ENCODE data around the gene PHLDA3. TPM values are rescaled to one million over a fixed set of nuclear protein-coding genes. Genes with fewer than 3 reads are reported as not detected.

PHLDA3 gene
- total and polyA plus RNA-seq, 3 experiments from 2014 or later = 1.0 to 22.7 (median 18.6) TPM

- Histone ChIP-seq H3K4me3 (ENCODE audit: low read length) (no peak overlapping the region), H3K27ac (ENCODE audit: low read depth, low read length) (no peak overlapping the region), H3K9me3 (ENCODE audit: low read length) (no peaks in the 10 kb centered on the region), H3K4me1 (ENCODE audit: insufficient read depth, low read length) (no peaks in the 10 kb centered on the region), H3K27me3 (ENCODE audit: insufficient read depth, low read length, poor library complexity, severe bottlenecking) (no peaks in the 10 kb centered on the region), H3K36me3 (ENCODE audit: insufficient read depth, low read length) (no peaks in the 10 kb centered on the region)
- Mint-ChIP-seq H3K9me3 (no peaks in the 10 kb centered on the region), H3K4me3 (no peak overlapping the region), H3K36me3 (no peaks in the 10 kb centered on the region), H3K4me1 (no peaks in the 10 kb centered on the region), H3K27me3 (peaks cover 14 to 26% of the 10 kb centered on the region in 2 donors), H3K27ac (no peak overlapping the region)
- CTCF ChIA-PET = interaction anchor here (2.7 kb wide), 1 partner anchor 16 kb away, joined by 8 read pairs; no protein-coding TSS in a partner anchor
- POLR2A ChIA-PET = no interaction called here
- no peak for DNase-seq
Observed at GRCh38 chr1:201463071-201463552, 5.9 kb downstream of the PHLDA3 start.

- H3K27ac ChIP-seq (ENCODE audit: low read depth, low read length) = peak overlapping the region; percentile 35
- H3K9me3 ChIP-seq (ENCODE audit: low read length) = no peaks in the 10 kb centered on the region
- H3K27me3 ChIP-seq (ENCODE audit: insufficient read depth, low read length, poor library complexity, severe bottlenecking) = no peaks in the 10 kb centered on the region
- ChIA-PET POLR2A (no interaction called here), CTCF (interaction anchor here (2.7 kb wide), 1 partner anchor 14 kb away, joined by 8 read pairs; no protein-coding TSS in a partner anchor)
- H3K36me3 ChIP-seq (ENCODE audit: insufficient read depth, low read length) = no peaks in the 10 kb centered on the region
- no peak overlapping the region for H3K4me3 ChIP-seq (ENCODE audit: low read length)
- no peak for DNase-seq
- Mint-ChIP-seq H3K27ac (no peak overlapping the region), H3K4me3 (no peak overlapping the region), H3K4me1 (no peaks in the 10 kb centered on the region), H3K36me3 (no peaks in the 10 kb centered on the region), H3K27me3 (peaks cover 10 to 23% of the 10 kb centered on the region in 2 donors), H3K9me3 (no peaks in the 10 kb centered on the region)
- no peaks in the 10 kb centered on the region for H3K4me1 ChIP-seq (ENCODE audit: insufficient read depth, low read length)
Observed at GRCh38 chr1:201461645-201462441, 7.1 kb downstream of the PHLDA3 start.

DNA sequence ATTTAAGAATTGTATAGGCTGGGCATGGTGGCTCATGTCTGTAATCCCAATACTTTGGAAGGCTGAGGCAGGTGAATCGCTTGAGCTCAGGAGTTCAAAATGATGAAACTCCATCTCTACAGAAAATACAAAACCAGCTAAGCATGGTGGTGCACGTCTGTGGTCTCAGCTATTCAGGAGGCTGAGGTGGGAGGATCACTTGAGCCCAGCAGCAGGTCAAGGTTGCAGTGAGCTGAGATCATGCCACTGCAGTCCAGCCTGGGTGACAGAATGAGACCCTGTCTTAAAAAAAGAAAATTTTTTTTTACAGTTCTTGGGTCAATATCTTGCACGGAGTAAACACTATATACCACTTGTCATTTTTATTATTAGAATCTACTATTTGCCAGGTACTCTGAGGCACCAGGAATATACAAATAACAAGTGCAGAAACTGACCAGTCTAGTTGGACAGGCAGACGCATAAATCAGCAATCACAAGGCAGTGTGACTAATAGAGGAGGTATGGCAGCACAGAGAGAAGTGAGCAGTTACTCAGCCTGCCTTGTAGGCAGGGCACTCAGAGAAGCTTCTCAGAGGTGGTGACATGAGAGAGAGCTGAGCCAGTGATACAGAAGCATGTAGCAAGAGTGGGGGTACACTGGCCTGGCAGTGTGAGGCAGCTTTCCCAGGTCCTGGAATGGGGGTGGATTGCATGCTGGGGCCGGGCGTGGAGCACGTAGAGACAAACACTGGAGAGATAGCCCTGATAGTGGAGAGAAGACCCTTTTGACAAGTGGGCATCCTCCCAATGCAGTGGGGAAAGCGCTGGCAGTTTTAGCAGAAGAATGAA is 8.0 kb downstream of the PHLDA3 start:
- DNase-seq = no peak

DNA sequence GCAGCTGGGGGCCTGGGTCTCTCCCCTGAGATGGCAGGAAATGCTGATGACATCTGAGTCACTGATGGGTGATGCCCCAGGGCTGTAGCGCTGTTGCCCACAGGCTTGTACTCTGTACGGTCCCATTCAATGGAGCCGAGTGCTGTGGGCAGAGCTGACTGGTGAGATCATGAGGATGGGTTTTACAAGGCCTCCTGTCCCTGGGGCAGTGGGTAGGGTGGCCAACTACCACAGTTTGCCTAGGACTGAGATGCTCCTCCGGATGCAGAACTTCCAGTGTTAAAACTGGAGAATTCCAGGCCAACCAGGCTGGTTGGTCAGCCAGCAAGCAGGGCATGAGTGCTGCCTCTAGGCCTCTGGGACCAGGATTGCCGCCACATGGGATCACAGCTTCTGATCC is 9.2 kb downstream of the PHLDA3 start:
- ChIA-PET CTCF (interaction anchor here (1.6 to 2.1 kb wide), 2 partner anchors 12 to 22 kb away, joined by 4 to 9 read pairs; no protein-coding TSS in a partner anchor), POLR2A (no interaction called here)
- H3K27me3 ChIP-seq (ENCODE audit: insufficient read depth, low read length, poor library complexity, severe bottlenecking) = no peaks in the 10 kb centered on the region
- H3K27ac ChIP-seq (ENCODE audit: low read depth, low read length) = no peak overlapping the region
- no peak overlapping the region for H3K4me3 ChIP-seq (ENCODE audit: low read length)
- no peaks in the 10 kb centered on the region for H3K9me3 ChIP-seq (ENCODE audit: low read length)
- no peak for DNase-seq
- Mint-ChIP-seq H3K9me3 (no peaks in the 10 kb centered on the region), H3K36me3 (no peaks in the 10 kb centered on the region), H3K27me3 (peaks cover 8 to 13% of the 10 kb centered on the region in 2 donors), H3K4me3 (no peak overlapping the region), H3K4me1 (no peaks in the 10 kb centered on the region), H3K27ac (no peak overlapping the region)
- no peaks in the 10 kb centered on the region for H3K36me3 ChIP-seq (ENCODE audit: insufficient read depth, low read length)
- H3K4me1 ChIP-seq (ENCODE audit: insufficient read depth, low read length) = no peaks in the 10 kb centered on the region

More for the DNA sequence above, 8.0 kb downstream of the PHLDA3 start:
- Histone ChIP-seq H3K4me3 (ENCODE audit: low read length) (no peak overlapping the region), H3K27me3 (ENCODE audit: insufficient read depth, low read length, poor library complexity, severe bottlenecking) (no peaks in the 10 kb centered on the region), H3K27ac (ENCODE audit: low read depth, low read length) (peak overlapping the region; percentile 35), H3K4me1 (ENCODE audit: insufficient read depth, low read length) (no peaks in the 10 kb centered on the region), H3K36me3 (ENCODE audit: insufficient read depth, low read length) (no peaks in the 10 kb centered on the region), H3K9me3 (ENCODE audit: low read length) (no peaks in the 10 kb centered on the region)
- no peaks in the 10 kb centered on the region for H3K9me3 Mint-ChIP-seq
- H3K27me3 Mint-ChIP-seq = peaks cover 10 to 18% of the 10 kb centered on the region in 2 donors
- POLR2A ChIA-PET = no interaction called here
- H3K4me3 Mint-ChIP-seq = no peak overlapping the region
- CTCF ChIA-PET = interaction anchor here (2.1 to 2.7 kb wide), 2 partner anchors 13 to 21 kb away, joined by 4 to 8 read pairs; no protein-coding TSS in a partner anchor
- no peaks in the 10 kb centered on the region for H3K36me3 Mint-ChIP-seq
- no peak overlapping the region for H3K27ac Mint-ChIP-seq
- H3K4me1 Mint-ChIP-seq = no peaks in the 10 kb centered on the region

GRCh38 chr1:201459052-201459451 is 9.9 kb downstream of the PHLDA3 start:
- POLR2A ChIA-PET = no interaction called here
- Histone ChIP-seq H3K4me3 (ENCODE audit: low read length) (no peak overlapping the region), H3K27me3 (ENCODE audit: insufficient read depth, low read length, poor library complexity, severe bottlenecking) (no peaks in the 10 kb centered on the region), H3K36me3 (ENCODE audit: insufficient read depth, low read length) (no peaks in the 10 kb centered on the region), H3K27ac (ENCODE audit: low read depth, low read length) (no peak overlapping the region), H3K9me3 (ENCODE audit: low read length) (no peaks in the 10 kb centered on the region), H3K4me1 (ENCODE audit: insufficient read depth, low read length) (no peaks in the 10 kb centered on the region)
- no peak for DNase-seq
- Mint-ChIP-seq H3K36me3 (no peaks in the 10 kb centered on the region), H3K9me3 (no peaks in the 10 kb centered on the region), H3K4me3 (no peak overlapping the region), H3K27ac (no peak overlapping the region), H3K27me3 (peaks cover 8% of the 10 kb centered on the region in 2 donors), H3K4me1 (no peaks in the 10 kb centered on the region)
- CTCF ChIA-PET = interaction anchor here (1.6 to 2.1 kb wide), 2 partner anchors 11 to 23 kb away, joined by 4 to 9 read pairs; no protein-coding TSS in a partner anchor

GRCh38 chr1:201457508-201457960 is 11.5 kb downstream of the PHLDA3 start:
- Mint-ChIP-seq H3K27ac (no peak overlapping the region), H3K4me1 (no peaks in the 10 kb centered on the region), H3K4me3 (no peak overlapping the region), H3K9me3 (peaks cover 0 to 2% (median 0%) of the 10 kb centered on the region in 5 donors), H3K36me3 (no peaks in the 10 kb centered on the region), H3K27me3 (peaks cover 8 to 10% of the 10 kb centered on the region in 2 donors)
- H3K4me1 ChIP-seq (ENCODE audit: insufficient read depth, low read length) = no peaks in the 10 kb centered on the region
- H3K27ac ChIP-seq (ENCODE audit: low read depth, low read length) = no peak overlapping the region
- ChIA-PET POLR2A (no interaction called here), CTCF (interaction anchor here (1.7 kb wide), 1 partner anchor 24 kb away, joined by 5 read pairs; no protein-coding TSS in a partner anchor)
- no peaks in the 10 kb centered on the region for H3K9me3 ChIP-seq (ENCODE audit: low read length)
- H3K27me3 ChIP-seq (ENCODE audit: insufficient read depth, low read length, poor library complexity, severe bottlenecking) = no peaks in the 10 kb centered on the region
- no peak overlapping the region for H3K4me3 ChIP-seq (ENCODE audit: low read length)
- DNase-seq = no peak
- H3K36me3 ChIP-seq (ENCODE audit: insufficient read depth, low read length) = no peaks in the 10 kb centered on the region

DNA sequence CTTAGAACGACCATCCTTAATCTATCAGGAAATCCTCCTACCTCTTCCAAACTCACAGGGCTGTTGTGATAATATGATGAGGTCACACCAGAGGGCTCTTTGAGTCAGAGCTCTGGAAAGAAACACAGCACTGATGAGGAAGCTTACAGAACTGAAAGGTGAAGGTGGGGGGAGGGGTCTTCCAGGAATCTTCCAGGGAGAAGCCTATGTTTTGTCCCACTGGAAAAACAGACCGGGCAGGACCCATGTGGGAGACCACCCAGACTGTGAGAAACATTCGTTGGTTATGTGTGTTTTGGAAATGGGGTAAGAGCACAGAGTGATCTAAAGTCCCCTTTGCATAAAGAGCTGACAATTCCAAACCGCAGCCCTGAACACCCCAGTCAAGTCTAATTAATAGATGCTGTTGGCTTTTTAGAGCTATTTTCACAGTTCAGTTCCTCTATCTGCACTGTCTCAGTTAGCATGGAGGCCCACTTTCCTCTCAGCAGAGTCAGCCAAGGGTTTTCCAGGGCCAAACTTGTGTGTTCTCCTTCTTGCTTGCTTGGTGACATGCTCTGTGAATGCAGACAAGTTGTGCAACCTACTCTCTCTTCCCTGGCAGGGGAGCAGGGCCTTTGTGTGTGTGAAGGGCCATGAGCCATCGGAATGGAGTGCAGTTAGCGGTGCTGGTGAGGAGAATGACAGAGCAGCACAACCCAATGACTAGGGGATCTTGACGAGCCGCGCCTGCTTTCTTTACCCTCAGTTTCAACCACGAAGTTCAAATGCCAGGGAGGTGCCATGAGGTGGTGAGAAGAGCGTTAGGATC is 12.3 kb downstream of the PHLDA3 start:
- Histone ChIP-seq H3K27me3 (ENCODE audit: insufficient read depth, low read length, poor library complexity, severe bottlenecking) (no peaks in the 10 kb centered on the region), H3K36me3 (ENCODE audit: insufficient read depth, low read length) (no peaks in the 10 kb centered on the region), H3K9me3 (ENCODE audit: low read length) (no peaks in the 10 kb centered on the region), H3K4me3 (ENCODE audit: low read length) (no peak overlapping the region), H3K27ac (ENCODE audit: low read depth, low read length) (no peak overlapping the region), H3K4me1 (ENCODE audit: insufficient read depth, low read length) (no peaks in the 10 kb centered on the region)
- ChIA-PET CTCF (interaction anchor here (1.7 kb wide), 1 partner anchor 25 kb away, joined by 5 read pairs; no protein-coding TSS in a partner anchor), POLR2A (no interaction called here)
- Mint-ChIP-seq H3K4me1 (no peaks in the 10 kb centered on the region), H3K27me3 (peaks cover 8 to 13% of the 10 kb centered on the region in 2 donors), H3K9me3 (peaks cover 0 to 2% (median 0%) of the 10 kb centered on the region in 5 donors), H3K36me3 (no peaks in the 10 kb centered on the region), H3K4me3 (no peak overlapping the region), H3K27ac (no peak overlapping the region)
- DNase-seq = no peak

Data from CD8-positive, alpha-beta memory T cell (primary cell).